ENCODE results near the gene SCN7A. TPM values are rescaled to one million over a fixed set of nuclear protein-coding genes. Genes with fewer than 3 reads are reported as not detected.

The SCN7A gene
- total RNA-seq, 5 donors from 2014 or later (not counting 1 experiment from before 2014, with no cell fraction given) = 0.03 to 0.09 TPM; not detected in 3

DNA sequence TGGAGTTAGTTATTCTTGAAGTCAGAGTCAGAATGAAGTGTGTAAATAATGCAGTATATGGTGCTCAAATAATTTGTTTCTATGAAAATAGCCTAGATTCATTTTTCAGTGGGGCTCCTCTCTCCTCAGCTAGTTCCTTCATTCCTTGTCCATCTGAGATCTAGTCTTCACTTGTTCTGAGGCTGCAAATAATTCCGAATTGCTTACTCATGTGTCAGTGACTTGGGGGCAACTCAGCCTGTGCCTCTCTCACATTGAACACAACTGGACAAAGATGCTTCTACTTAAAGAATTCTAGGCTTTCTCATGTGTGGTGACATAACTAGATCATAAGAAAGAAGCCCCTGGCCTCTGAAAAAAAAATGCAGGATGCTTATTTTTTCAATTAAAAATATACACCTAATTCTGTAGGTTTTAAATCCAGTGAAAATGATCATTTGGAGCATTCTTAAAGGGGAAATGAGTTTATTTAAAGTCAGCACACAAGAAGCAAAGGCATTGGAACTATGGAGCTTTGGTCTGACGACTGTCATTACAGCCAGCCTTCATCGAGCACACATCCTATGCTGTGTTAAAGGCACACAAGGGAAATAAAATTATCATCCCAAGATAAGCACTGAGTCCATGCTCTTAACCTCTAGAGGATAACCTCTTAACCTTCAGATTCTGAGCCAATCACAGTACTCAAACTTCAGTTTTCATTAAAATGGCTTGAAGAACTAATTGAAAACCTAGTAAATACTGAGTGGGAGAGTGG lies 24.8 kb upstream of the SCN7A start:
- no peaks in the 10 kb centered on the region for H3K36me3 Mint-ChIP-seq
- H3K27ac Mint-ChIP-seq = no peak overlapping the region
- CTCF ChIA-PET = no interaction called here
- H3K4me3 Mint-ChIP-seq = no peak overlapping the region
- Histone ChIP-seq H3K4me3 (ENCODE audit: control insufficient read depth in 1 of 2, extremely low read depth in 1 of 2, low read length in 1 of 2) (no peak overlapping the region), H3K27me3 (replicated peaks in 1 of 2; ENCODE audit: control insufficient read depth in 2 of 2, extremely low read depth in 1 of 2, insufficient read depth in 2 of 2, low read length in 1 of 2) (no peaks in the 10 kb centered on the region), H3K9me3 (no peaks in the 10 kb centered on the region), H3K27ac (ENCODE audit: low read length) (no peak overlapping the region), H3K4me1 (ENCODE audit: control insufficient read depth in 1 of 2, extremely low read depth in 1 of 2, insufficient read depth in 2 of 2, low read length in 2 of 2) (no peaks in the 10 kb centered on the region), H3K36me3 (ENCODE audit: control insufficient read depth in 2 of 2, extremely low read depth in 1 of 2, insufficient read depth in 1 of 2, low read length in 1 of 2) (no peaks in the 10 kb centered on the region)
- WGBS (ENCODE audit: insufficient coverage) = no CpG with 5 or more reads among the region's 3 CpGs
- DNase-seq (no peak), ATAC-seq (replicated peaks in 1 of 4) (no peak)
- H3K9me3 Mint-ChIP-seq = no peaks in the 10 kb centered on the region
- POLR2A ChIA-PET = no interaction called here
- no peaks in the 10 kb centered on the region for H3K4me1 Mint-ChIP-seq
- peaks cover 0 to 3% of the 10 kb centered on the region in 2 donors for H3K27me3 Mint-ChIP-seq

DNA sequence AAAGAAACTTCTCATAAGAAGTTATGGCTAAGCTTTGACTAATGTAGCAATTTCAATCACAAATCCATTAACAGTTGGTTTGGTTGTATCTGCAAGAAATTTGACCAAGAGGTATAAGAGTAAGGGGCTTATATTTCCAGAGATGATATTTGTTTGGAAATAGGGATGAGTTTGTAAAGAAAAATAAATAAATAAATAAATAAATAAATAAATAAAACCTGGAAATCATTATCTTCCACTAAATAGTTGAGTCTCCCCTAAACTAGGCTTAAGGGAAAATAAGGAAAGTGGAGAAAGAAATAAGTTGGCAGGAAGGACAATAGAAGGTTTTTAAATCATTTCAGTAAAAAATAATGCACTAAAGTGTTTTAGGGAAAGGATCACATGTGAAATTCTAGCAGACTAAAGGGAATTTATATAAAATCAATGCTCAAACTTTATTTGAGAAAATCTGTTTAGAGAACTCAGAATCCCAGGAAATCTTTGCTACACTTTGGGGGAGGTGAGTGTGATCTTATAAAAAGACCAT lies 23.5 kb upstream of the SCN7A start:
- Mint-ChIP-seq H3K4me3 (no peak overlapping the region), H3K4me1 (no peaks in the 10 kb centered on the region), H3K9me3 (no peaks in the 10 kb centered on the region), H3K27ac (no peak overlapping the region), H3K36me3 (no peaks in the 10 kb centered on the region), H3K27me3 (peaks cover 0 to 3% of the 10 kb centered on the region in 2 donors)
- H3K4me1 ChIP-seq (ENCODE audit: control insufficient read depth in 1 of 2, extremely low read depth in 1 of 2, insufficient read depth in 2 of 2, low read length in 2 of 2) = no peaks in the 10 kb centered on the region
- H3K27ac ChIP-seq (ENCODE audit: low read length) = no peak overlapping the region
- CTCF ChIA-PET = no interaction called here
- no peak for DNase-seq
- no peaks in the 10 kb centered on the region for H3K9me3 ChIP-seq
- H3K27me3 ChIP-seq (replicated peaks in 1 of 2; ENCODE audit: control insufficient read depth in 2 of 2, extremely low read depth in 1 of 2, insufficient read depth in 2 of 2, low read length in 1 of 2) = no peaks in the 10 kb centered on the region
- no peaks in the 10 kb centered on the region for H3K36me3 ChIP-seq (ENCODE audit: control insufficient read depth in 2 of 2, extremely low read depth in 1 of 2, insufficient read depth in 1 of 2, low read length in 1 of 2)
- no peak for ATAC-seq (replicated peaks in 1 of 4)
- H3K4me3 ChIP-seq (ENCODE audit: control insufficient read depth in 1 of 2, extremely low read depth in 1 of 2, low read length in 1 of 2) = no peak overlapping the region
- POLR2A ChIA-PET = no interaction called here

DNA sequence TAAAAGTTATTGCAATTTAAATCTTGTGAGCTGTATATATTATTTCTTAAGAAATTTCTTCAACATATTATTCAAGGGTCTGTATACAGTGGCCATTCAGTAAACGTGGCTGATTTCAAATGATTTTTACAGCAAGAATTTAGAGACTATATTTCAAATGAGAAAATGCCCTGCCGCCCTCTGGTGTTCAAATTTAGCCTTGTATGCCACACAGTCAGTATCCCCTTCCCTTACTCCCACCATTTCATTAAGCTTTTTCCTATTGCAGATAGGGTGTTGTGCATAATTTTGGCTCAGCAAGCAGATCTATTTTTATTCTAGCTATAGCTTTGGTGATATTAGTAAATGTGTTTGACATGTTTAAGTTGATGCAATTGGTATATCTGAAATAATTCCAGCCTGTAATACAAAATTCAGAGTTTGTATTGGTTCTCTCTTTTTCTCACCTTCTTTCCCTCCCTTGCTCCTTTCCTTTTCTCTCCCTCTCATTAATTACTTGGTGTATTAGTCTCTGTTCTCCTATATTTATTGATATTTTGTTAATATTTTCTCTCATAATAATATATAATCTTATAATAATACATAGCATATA lies 22.8 kb upstream of the SCN7A start:
- DNase-seq = peak in 1 of 35 experiments; percentile 1
- CTCF ChIA-PET = interaction anchor here in 1 of 2 donors (0.9 kb wide), 1 partner anchor 21 kb away, joined by 3 read pairs; no protein-coding TSS in a partner anchor
- no peak for ATAC-seq (replicated peaks in 1 of 4)

DNA sequence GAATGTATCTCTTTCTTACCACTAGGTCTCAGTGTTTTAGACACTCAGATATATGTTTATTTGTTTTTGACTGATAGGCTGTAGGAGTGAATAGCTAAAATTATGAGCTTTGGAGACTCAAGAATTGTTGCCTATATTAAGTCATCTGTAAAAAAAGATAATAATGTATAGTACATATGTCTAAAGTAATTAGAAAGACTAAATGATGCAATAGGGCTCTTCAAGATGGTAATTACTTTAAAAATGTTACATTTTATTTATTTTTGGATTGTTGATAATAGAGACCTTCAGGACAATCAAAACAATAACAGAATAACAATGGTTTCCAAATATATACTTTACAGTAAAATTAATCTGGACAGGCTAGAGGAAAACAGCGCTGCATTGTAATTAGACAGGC lies 19.9 kb upstream of the SCN7A start:
- ChIA-PET CTCF (no interaction called here), POLR2A (no interaction called here)
- Mint-ChIP-seq H3K4me3 (no peak overlapping the region), H3K9me3 (no peaks in the 10 kb centered on the region), H3K27me3 (peaks cover 0 to 4% of the 10 kb centered on the region in 2 donors), H3K4me1 (no peaks in the 10 kb centered on the region), H3K36me3 (no peaks in the 10 kb centered on the region), H3K27ac (no peak overlapping the region)
- ATAC-seq (replicated peaks in 1 of 4) (no peak), DNase-seq (no peak)
- Histone ChIP-seq H3K4me1 (ENCODE audit: control insufficient read depth in 1 of 2, extremely low read depth in 1 of 2, insufficient read depth in 2 of 2, low read length in 2 of 2) (no peaks in the 10 kb centered on the region), H3K36me3 (ENCODE audit: control insufficient read depth in 2 of 2, extremely low read depth in 1 of 2, insufficient read depth in 1 of 2, low read length in 1 of 2) (no peaks in the 10 kb centered on the region), H3K4me3 (ENCODE audit: control insufficient read depth in 1 of 2, extremely low read depth in 1 of 2, low read length in 1 of 2) (no peak overlapping the region), H3K27me3 (replicated peaks in 1 of 2; ENCODE audit: control insufficient read depth in 2 of 2, extremely low read depth in 1 of 2, insufficient read depth in 2 of 2, low read length in 1 of 2) (peaks cover 0 to 2% of the 10 kb centered on the region in 2 experiments), H3K9me3 (no peaks in the 10 kb centered on the region), H3K27ac (ENCODE audit: low read length) (no peak overlapping the region)
- WGBS (ENCODE audit: insufficient coverage) = no CpG with 5 or more reads among the region's 1 CpG

More for the DNA sequence above, 22.8 kb upstream of the SCN7A start:
- POLR2A ChIA-PET = no interaction called here
- no peak overlapping the region for H3K27ac Mint-ChIP-seq
- H3K36me3 ChIP-seq (ENCODE audit: control insufficient read depth in 2 of 2, extremely low read depth in 1 of 2, insufficient read depth in 1 of 2, low read length in 1 of 2) = no peaks in the 10 kb centered on the region
- H3K4me3 Mint-ChIP-seq = no peak overlapping the region
- H3K4me1 Mint-ChIP-seq = no peaks in the 10 kb centered on the region
- no CpG with 5 or more reads among the region's 2 CpGs for WGBS (ENCODE audit: insufficient coverage)
- no peaks in the 10 kb centered on the region for H3K36me3 Mint-ChIP-seq
- peaks cover 0 to 3% of the 10 kb centered on the region in 2 donors for H3K27me3 Mint-ChIP-seq
- H3K4me1 ChIP-seq (ENCODE audit: control insufficient read depth in 1 of 2, extremely low read depth in 1 of 2, insufficient read depth in 2 of 2, low read length in 2 of 2) = no peaks in the 10 kb centered on the region
- H3K9me3 Mint-ChIP-seq = no peaks in the 10 kb centered on the region
- no peak overlapping the region for H3K4me3 ChIP-seq (ENCODE audit: control insufficient read depth in 1 of 2, extremely low read depth in 1 of 2, low read length in 1 of 2)
- no peaks in the 10 kb centered on the region for H3K27me3 ChIP-seq (replicated peaks in 1 of 2; ENCODE audit: control insufficient read depth in 2 of 2, extremely low read depth in 1 of 2, insufficient read depth in 2 of 2, low read length in 1 of 2)
- H3K9me3 ChIP-seq = no peaks in the 10 kb centered on the region
- no peak overlapping the region for H3K27ac ChIP-seq (ENCODE audit: low read length)

DNA sequence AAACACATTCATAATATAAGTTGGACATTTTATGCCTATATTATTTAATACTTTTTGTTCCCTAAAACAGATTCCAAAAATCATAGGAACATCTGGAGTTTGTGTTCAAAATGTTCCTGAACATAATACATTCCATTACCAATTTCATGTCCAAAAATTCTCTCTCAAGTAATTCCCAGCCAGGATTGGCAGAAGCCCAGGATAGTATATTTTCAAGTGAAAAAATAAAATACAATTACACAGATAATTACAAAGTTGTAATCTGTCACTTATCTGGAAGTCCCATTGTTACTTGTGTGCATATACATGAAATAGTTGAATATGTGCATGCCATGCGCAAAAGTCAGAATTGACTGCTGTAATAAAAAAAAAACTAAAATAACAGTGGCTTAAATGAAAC lies 5.2 kb upstream of the SCN7A start:
- Mint-ChIP-seq H3K36me3 (no peaks in the 10 kb centered on the region), H3K27me3 (no peaks in the 10 kb centered on the region), H3K27ac (no peak overlapping the region), H3K9me3 (peaks cover 0 to 2% (median 0%) of the 10 kb centered on the region in 3 donors), H3K4me3 (no peak overlapping the region), H3K4me1 (no peaks in the 10 kb centered on the region)
- ChIA-PET POLR2A (no interaction called here), CTCF (no interaction called here)
- Histone ChIP-seq H3K27me3 (replicated peaks in 1 of 2; ENCODE audit: control insufficient read depth in 2 of 2, extremely low read depth in 1 of 2, insufficient read depth in 2 of 2, low read length in 1 of 2) (peaks cover 0 to 1% of the 10 kb centered on the region in 2 experiments), H3K27ac (ENCODE audit: low read length) (no peak overlapping the region), H3K4me3 (ENCODE audit: control insufficient read depth in 1 of 2, extremely low read depth in 1 of 2, low read length in 1 of 2) (no peak overlapping the region), H3K4me1 (ENCODE audit: control insufficient read depth in 1 of 2, extremely low read depth in 1 of 2, insufficient read depth in 2 of 2, low read length in 2 of 2) (no peaks in the 10 kb centered on the region), H3K9me3 (no peaks in the 10 kb centered on the region), H3K36me3 (ENCODE audit: control insufficient read depth in 2 of 2, extremely low read depth in 1 of 2, insufficient read depth in 1 of 2, low read length in 1 of 2) (no peaks in the 10 kb centered on the region)
- WGBS (ENCODE audit: insufficient coverage) = no CpG with 5 or more reads among the region's 1 CpG
- DNase-seq = no peak
- ATAC-seq (replicated peaks in 1 of 4) = no peak

DNA sequence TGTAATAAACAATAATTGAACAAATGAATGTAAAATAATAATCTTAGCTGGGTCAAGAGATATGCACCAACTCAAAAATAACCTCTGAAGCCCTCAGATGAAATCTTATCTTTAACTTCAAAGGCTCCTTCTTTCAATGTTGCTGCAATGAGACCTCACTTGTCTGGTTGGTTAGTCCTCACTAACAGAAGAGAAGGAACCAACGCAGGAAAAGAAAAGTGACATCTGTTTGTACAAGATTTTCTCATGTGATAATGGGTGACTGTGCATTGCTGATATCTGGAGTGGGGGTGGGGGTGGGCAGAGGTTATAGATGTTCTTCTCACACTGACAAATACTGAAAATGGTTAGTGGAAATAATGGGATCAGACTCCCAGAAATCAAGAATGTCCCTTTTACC lies 2.6 kb downstream of the SCN7A start:
- ChIA-PET CTCF (no interaction called here), POLR2A (no interaction called here)
- Histone ChIP-seq H3K27me3 (replicated peaks in 1 of 2; ENCODE audit: control insufficient read depth in 2 of 2, extremely low read depth in 1 of 2, insufficient read depth in 2 of 2, low read length in 1 of 2) (peaks cover 0 to 4% of the 10 kb centered on the region in 2 experiments), H3K36me3 (ENCODE audit: control insufficient read depth in 2 of 2, extremely low read depth in 1 of 2, insufficient read depth in 1 of 2, low read length in 1 of 2) (no peaks in the 10 kb centered on the region), H3K9me3 (no peaks in the 10 kb centered on the region), H3K4me1 (ENCODE audit: control insufficient read depth in 1 of 2, extremely low read depth in 1 of 2, insufficient read depth in 2 of 2, low read length in 2 of 2) (no peaks in the 10 kb centered on the region), H3K4me3 (ENCODE audit: control insufficient read depth in 1 of 2, extremely low read depth in 1 of 2, low read length in 1 of 2) (no peak overlapping the region), H3K27ac (ENCODE audit: low read length) (no peak overlapping the region)
- Mint-ChIP-seq H3K27me3 (peaks cover 0 to 5% of the 10 kb centered on the region in 2 donors), H3K4me1 (no peaks in the 10 kb centered on the region), H3K27ac (no peak overlapping the region), H3K4me3 (no peak overlapping the region), H3K9me3 (peaks cover 0 to 3% (median 0%) of the 10 kb centered on the region in 3 donors), H3K36me3 (no peaks in the 10 kb centered on the region)
- ATAC-seq (replicated peaks in 1 of 4) (no peak), DNase-seq (no peak)
- WGBS (ENCODE audit: insufficient coverage) = no CpG with 5 or more reads among the region's 1 CpG

Data from T-cell (primary cell).